ENCODE data around the gene PPARD. TPM values are rescaled to one million over a fixed set of nuclear protein-coding genes. Genes with fewer than 3 reads are reported as not detected.
"Not testable (repeated sequence)": the region's sequence is repeated elsewhere in the genome, so short reads cannot be mapped to it uniquely, and the experiment has no call there.

PPARD gene
- total RNA-seq, 1 experiment from 2014 or later, result 13.8 TPM

DNA sequence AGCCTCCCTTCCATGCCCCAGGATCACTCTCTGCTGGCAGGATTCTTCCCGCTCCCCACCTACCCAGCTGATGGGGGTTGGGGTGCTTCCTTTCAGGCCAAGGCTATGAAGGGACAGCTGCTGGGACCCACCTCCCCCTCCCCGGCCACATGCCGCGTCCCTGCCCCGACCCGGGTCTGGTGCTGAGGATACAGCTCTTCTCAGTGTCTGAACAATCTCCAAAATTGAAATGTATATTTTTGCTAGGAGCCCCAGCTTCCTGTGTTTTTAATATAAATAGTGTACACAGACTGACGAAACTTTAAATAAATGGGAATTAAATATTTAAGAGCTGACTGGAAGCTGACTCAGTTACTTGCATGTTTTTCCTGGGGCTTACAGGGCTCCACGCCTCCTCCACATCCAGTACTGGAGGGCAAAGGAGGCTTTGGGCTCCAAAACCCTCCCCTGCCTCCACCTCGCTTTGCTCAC lies 85.5 kb downstream of the PPARD start:
- intact Hi-C loops (cut with micrococcal nuclease; ENCODE audit: unreplicated experiment), result no loop called here
- DNase-seq (ENCODE audit: low spot score), result no peak
- ChIA-PET CTCF (no interaction called here), POLR2A (ENCODE audit: low non-redundant PET) (no interaction called here)
- Histone ChIP-seq H3K4me3 (ENCODE audit: low read depth, low read length, poor library complexity, severe bottlenecking) (no peak overlapping the region), H3K9me3 (ENCODE audit: low read depth, low read length, poor library complexity, severe bottlenecking) (no peaks in the 10 kb centered on the region), H3K27me3 (replicated peaks; ENCODE audit: insufficient read depth, low read depth, low read length, poor library complexity) (no peaks in the 10 kb centered on the region), H3K36me3 (ENCODE audit: insufficient read depth, low read length, poor library complexity, severe bottlenecking) (no peaks in the 10 kb centered on the region), H3K4me1 (ENCODE audit: insufficient read depth, low read length, poor library complexity, severe bottlenecking) (no peaks in the 10 kb centered on the region), H3K27ac (ENCODE audit: low read depth, low read length, poor library complexity, severe bottlenecking) (no peak overlapping the region)
- TF ChIP-seq EZH2 (IDR thresholded peaks at IDR 0.05; ENCODE audit: borderline replicate concordance, low read depth, low read length, poor library complexity, severe bottlenecking), result no peak
- TF ChIP-seq, protein P1, sequence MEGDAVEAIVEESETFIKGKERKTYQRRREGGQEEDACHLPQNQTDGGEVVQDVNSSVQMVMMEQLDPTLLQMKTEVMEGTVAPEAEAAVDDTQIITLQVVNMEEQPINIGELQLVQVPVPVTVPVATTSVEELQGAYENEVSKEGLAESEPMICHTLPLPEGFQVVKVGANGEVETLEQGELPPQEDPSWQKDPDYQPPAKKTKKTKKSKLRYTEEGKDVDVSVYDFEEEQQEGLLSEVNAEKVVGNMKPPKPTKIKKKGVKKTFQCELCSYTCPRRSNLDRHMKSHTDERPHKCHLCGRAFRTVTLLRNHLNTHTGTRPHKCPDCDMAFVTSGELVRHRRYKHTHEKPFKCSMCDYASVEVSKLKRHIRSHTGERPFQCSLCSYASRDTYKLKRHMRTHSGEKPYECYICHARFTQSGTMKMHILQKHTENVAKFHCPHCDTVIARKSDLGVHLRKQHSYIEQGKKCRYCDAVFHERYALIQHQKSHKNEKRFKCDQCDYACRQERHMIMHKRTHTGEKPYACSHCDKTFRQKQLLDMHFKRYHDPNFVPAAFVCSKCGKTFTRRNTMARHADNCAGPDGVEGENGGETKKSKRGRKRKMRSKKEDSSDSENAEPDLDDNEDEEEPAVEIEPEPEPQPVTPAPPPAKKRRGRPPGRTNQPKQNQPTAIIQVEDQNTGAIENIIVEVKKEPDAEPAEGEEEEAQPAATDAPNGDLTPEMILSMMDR (conservative IDR thresholded peaks at IDR 0.05; ENCODE audit: low read depth, low read length), result no peak
- no TSS peak for BruUV-seq (replicated peaks)

DNA sequence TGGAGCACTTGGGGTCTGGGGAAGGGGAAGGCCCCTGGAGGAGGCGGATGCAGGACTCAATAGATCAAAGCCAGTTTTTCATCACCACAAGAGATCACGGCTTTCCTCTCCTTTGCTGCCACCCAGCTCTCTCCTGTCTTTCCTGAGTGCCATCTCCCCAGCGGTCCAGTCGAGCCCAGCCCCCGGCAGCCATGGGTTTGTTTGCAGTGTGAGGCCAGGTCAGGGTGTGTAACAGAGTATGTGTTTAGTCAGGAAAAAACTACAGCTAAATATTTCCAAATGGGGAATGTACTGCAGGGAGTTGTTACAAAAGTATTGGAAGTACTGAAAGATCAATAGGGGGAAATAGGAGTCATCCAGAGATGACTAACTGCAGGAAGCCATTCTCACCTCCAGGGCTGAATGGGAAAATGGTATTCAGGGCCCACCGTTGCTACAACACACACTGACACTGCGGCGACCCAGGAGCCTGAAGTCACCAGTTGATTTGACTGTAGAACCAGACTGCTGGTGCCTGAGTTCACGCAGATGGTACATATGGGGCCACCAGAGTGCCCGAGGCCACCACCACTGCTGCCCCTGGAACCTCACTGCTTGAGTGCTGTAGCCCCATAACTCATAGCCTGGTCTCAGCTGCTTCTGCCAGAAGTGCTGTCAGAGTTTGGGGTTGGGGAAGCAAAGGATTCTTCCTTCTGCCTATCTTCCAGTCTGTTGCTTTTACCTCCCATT lies 86.2 kb downstream of the PPARD start:
- Histone ChIP-seq H3K27me3 (replicated peaks; ENCODE audit: insufficient read depth, low read depth, low read length, poor library complexity) (no peaks in the 10 kb centered on the region), H3K4me3 (ENCODE audit: low read depth, low read length, poor library complexity, severe bottlenecking) (no peak overlapping the region), H3K27ac (ENCODE audit: low read depth, low read length, poor library complexity, severe bottlenecking) (no peak overlapping the region), H3K4me1 (ENCODE audit: insufficient read depth, low read length, poor library complexity, severe bottlenecking) (no peaks in the 10 kb centered on the region), H3K36me3 (ENCODE audit: insufficient read depth, low read length, poor library complexity, severe bottlenecking) (no peaks in the 10 kb centered on the region), H3K9me3 (ENCODE audit: low read depth, low read length, poor library complexity, severe bottlenecking) (no peaks in the 10 kb centered on the region)
- ChIA-PET POLR2A (ENCODE audit: low non-redundant PET) (no interaction called here), CTCF (no interaction called here)
- no peak for TF ChIP-seq EZH2 (IDR thresholded peaks at IDR 0.05; ENCODE audit: borderline replicate concordance, low read depth, low read length, poor library complexity, severe bottlenecking)
- no peak for DNase-seq (ENCODE audit: low spot score)
- intact Hi-C loops (cut with micrococcal nuclease; ENCODE audit: unreplicated experiment), result no loop called here
- BruUV-seq (replicated peaks), result no TSS peak

DNA sequence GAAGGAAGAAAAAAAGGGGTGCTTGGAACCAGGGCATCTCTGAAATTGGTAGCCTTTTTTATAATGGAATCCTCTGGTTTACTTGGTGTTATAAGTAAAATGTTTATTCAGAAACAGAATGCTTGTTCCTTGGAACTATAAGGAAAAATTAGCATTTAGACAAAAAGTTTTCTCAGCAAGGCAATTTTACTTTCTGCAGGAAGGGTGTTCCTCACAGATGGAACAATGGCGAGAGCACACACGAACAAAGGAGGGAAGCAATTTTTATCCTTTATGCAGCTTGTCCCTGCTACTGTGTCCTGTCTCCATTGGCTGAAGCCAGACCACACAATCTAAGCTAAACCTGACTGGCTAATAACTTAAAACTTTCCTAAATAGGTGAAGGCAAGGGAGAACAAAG lies 87.1 kb downstream of the PPARD start:
- Histone ChIP-seq H3K4me3 (ENCODE audit: low read depth, low read length, poor library complexity, severe bottlenecking) (no peak overlapping the region), H3K4me1 (ENCODE audit: insufficient read depth, low read length, poor library complexity, severe bottlenecking) (no peaks in the 10 kb centered on the region), H3K27me3 (replicated peaks; ENCODE audit: insufficient read depth, low read depth, low read length, poor library complexity) (no peaks in the 10 kb centered on the region), H3K9me3 (ENCODE audit: low read depth, low read length, poor library complexity, severe bottlenecking) (no peaks in the 10 kb centered on the region), H3K36me3 (ENCODE audit: insufficient read depth, low read length, poor library complexity, severe bottlenecking) (no peaks in the 10 kb centered on the region), H3K27ac (ENCODE audit: low read depth, low read length, poor library complexity, severe bottlenecking) (no peak overlapping the region)
- intact Hi-C loops (cut with micrococcal nuclease; ENCODE audit: unreplicated experiment), result no loop called here
- CTCF ChIA-PET, result no interaction called here
- no TSS peak for BruUV-seq (replicated peaks)
- POLR2A ChIA-PET (ENCODE audit: low non-redundant PET), result no interaction called here
- no peak for DNase-seq (ENCODE audit: low spot score)
- TF ChIP-seq EZH2 (IDR thresholded peaks at IDR 0.05; ENCODE audit: borderline replicate concordance, low read depth, low read length, poor library complexity, severe bottlenecking), result no peak
- TF ChIP-seq, protein P1 (conservative IDR thresholded peaks at IDR 0.05; ENCODE audit: low read depth, low read length), result no peak

DNA sequence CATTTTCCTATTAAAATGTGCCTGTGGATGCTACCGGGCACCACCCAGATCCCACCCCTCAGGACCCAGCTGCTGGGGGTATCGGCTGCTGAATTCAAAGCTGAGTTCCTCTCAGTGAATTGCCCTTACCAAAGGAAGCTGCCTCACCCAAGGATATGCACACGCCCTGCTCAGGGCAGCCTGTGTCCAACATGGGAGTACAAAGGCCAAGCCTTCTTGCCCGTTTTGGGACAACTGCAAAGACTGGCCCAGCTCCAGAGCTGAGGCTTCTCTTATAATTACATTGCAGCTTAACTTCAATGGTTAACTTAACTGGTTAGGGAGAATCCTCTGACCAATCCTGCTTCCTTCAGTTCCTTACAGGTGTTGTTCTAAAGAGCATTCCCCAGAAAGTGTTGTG lies 89.9 kb downstream of the PPARD start:
- no peak for DNase-seq (ENCODE audit: low spot score)
- BruUV-seq (replicated peaks), result no TSS peak
- H3K9me3 ChIP-seq (ENCODE audit: low read depth, low read length, poor library complexity, severe bottlenecking), result no peaks in the 10 kb centered on the region
- H3K27me3 ChIP-seq (replicated peaks; ENCODE audit: insufficient read depth, low read depth, low read length, poor library complexity), result no peaks in the 10 kb centered on the region
- H3K4me1 ChIP-seq (ENCODE audit: insufficient read depth, low read length, poor library complexity, severe bottlenecking), result no peaks in the 10 kb centered on the region
- CTCF ChIA-PET, result no interaction called here
- POLR2A ChIA-PET (ENCODE audit: low non-redundant PET), result interaction anchor here (0.6 kb wide), 1 partner anchor 76 kb away, joined by 4 read pairs; no protein-coding TSS in a partner anchor
- H3K36me3 ChIP-seq (ENCODE audit: insufficient read depth, low read length, poor library complexity, severe bottlenecking), result no peaks in the 10 kb centered on the region
- H3K4me3 ChIP-seq (ENCODE audit: low read depth, low read length, poor library complexity, severe bottlenecking), result no peak overlapping the region
- TF ChIP-seq EZH2 (IDR thresholded peaks at IDR 0.05; ENCODE audit: borderline replicate concordance, low read depth, low read length, poor library complexity, severe bottlenecking), result no peak
- TF ChIP-seq, protein P1 (conservative IDR thresholded peaks at IDR 0.05; ENCODE audit: low read depth, low read length), result no peak
- H3K27ac ChIP-seq (ENCODE audit: low read depth, low read length, poor library complexity, severe bottlenecking), result no peak overlapping the region
- intact Hi-C loops (cut with micrococcal nuclease; ENCODE audit: unreplicated experiment), result no loop called here

DNA sequence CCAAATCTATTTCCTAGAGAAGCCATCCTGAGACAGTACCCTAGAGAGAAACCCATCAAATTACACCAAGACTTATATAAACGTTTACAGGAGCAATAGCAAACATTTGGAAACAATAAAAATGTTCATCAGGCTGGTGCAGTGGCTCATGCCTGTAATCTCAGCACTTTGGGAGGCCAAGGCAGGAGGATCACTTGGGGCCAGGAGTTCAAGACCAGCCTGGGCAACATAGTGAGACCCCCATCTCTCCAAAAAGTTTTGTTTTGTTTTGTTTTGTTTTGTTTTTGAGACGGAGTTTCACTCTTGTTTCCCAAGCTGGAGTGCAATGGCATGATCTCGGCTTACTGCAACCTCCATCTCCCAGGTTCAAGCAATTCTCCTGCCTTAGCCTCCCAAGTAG lies 90.3 kb downstream of the PPARD start:
- H3K4me1 ChIP-seq (ENCODE audit: insufficient read depth, low read length, poor library complexity, severe bottlenecking); H3K36me3 ChIP-seq (ENCODE audit: insufficient read depth, low read length, poor library complexity, severe bottlenecking); CTCF ChIA-PET; H3K4me3 ChIP-seq (ENCODE audit: low read depth, low read length, poor library complexity, severe bottlenecking); H3K9me3 ChIP-seq (ENCODE audit: low read depth, low read length, poor library complexity, severe bottlenecking); POLR2A ChIA-PET (ENCODE audit: low non-redundant PET); H3K27me3 ChIP-seq (replicated peaks; ENCODE audit: insufficient read depth, low read depth, low read length, poor library complexity); DNase-seq (ENCODE audit: low spot score); BruUV-seq (replicated peaks); H3K27ac ChIP-seq (ENCODE audit: low read depth, low read length, poor library complexity, severe bottlenecking); intact Hi-C loops (cut with micrococcal nuclease; ENCODE audit: unreplicated experiment): not testable (repeated sequence)

Data from A673 (cell line).